ENCODE data around the gene TRDMT1.

DNA sequence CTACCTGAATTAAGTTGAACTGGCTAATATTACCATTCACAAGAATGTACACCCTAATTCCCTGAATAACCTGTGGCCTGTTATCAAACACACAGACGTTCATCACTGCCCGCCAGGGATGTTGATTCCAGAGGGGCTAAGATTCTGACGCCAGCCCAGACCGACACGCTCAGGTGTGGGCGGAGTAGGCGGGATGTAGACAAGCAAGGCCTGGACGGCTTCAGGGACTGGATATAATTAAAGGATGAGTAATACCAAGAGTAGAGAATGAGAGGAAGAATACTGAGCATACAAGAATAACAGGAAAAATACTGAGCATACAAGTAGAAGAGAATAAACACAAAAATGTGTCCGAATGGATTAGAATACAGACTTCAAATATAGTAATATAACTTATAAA is 100.9 kb downstream of the TRDMT1 start:
- TF ChIP-seq, protein P1, sequence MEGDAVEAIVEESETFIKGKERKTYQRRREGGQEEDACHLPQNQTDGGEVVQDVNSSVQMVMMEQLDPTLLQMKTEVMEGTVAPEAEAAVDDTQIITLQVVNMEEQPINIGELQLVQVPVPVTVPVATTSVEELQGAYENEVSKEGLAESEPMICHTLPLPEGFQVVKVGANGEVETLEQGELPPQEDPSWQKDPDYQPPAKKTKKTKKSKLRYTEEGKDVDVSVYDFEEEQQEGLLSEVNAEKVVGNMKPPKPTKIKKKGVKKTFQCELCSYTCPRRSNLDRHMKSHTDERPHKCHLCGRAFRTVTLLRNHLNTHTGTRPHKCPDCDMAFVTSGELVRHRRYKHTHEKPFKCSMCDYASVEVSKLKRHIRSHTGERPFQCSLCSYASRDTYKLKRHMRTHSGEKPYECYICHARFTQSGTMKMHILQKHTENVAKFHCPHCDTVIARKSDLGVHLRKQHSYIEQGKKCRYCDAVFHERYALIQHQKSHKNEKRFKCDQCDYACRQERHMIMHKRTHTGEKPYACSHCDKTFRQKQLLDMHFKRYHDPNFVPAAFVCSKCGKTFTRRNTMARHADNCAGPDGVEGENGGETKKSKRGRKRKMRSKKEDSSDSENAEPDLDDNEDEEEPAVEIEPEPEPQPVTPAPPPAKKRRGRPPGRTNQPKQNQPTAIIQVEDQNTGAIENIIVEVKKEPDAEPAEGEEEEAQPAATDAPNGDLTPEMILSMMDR (IDR thresholded peaks at IDR 0.05 in 8 of 11, conservative IDR thresholded peaks at IDR 0.05 in 3 of 11): no peak
- TF ChIP-seq POLR2AphosphoS5 (IDR thresholded peaks at IDR 0.05): no peak
- TF ChIP-seq POLR2A (IDR thresholded peaks at IDR 0.05): no peak
